HTR-8/SVneo (cell line): ENCODE results near the gene DSE.

Source experiments
- DNase-seq: peaks from one replicate; pipeline ENCODE4 v3.0.0; 2011; ENCODE audit warnings: low spot score, mixed read lengths; ENCODE audit not compliant: insufficient read length
- FAIRE-seq: peaks from 2 replicates; lab custom pipeline; 2011; peaks lifted over from hg19 to GRCh38; lab: Jason Lieb, UNC

Gene DSE

DNA sequence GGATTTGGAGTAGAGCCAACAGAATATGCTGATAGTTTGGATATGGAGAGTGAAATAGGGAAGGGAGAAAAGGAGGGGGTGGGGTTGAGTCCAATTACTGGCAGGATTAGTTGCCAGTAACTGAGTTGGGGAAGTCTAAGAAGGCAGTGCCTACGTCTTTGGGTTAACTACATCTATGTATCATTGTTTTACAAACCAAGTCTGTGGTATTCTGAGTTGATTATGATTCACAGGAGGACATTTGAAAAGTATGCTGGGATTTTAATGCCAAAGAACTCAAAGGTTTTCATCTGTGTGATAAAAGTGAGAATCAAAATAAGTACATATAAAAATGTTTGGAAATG lies 14.7 kb downstream of the DSE start:
- FAIRE-seq (no peak), DNase-seq (no peak)

DNA sequence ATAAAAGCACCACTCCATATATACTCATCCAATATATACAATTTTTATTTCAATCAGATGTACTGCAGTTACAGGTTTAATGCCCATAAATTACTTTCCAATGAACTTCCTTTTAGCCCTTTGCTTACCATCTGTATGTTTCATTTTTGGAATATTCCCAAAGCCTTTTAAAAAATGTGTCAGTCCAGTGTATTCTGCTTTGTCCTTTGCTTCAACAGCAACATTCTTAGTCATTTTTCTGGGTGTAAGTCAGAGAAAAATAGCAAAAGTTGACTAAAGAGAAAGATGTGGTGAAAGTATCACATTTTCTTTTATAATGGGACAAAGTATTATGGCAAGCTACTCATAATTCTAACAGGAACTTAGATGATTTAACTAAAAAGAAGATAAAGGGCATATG lies 15.2 kb downstream of the DSE start:
- FAIRE-seq: no peak
- no peak for DNase-seq

DNA sequence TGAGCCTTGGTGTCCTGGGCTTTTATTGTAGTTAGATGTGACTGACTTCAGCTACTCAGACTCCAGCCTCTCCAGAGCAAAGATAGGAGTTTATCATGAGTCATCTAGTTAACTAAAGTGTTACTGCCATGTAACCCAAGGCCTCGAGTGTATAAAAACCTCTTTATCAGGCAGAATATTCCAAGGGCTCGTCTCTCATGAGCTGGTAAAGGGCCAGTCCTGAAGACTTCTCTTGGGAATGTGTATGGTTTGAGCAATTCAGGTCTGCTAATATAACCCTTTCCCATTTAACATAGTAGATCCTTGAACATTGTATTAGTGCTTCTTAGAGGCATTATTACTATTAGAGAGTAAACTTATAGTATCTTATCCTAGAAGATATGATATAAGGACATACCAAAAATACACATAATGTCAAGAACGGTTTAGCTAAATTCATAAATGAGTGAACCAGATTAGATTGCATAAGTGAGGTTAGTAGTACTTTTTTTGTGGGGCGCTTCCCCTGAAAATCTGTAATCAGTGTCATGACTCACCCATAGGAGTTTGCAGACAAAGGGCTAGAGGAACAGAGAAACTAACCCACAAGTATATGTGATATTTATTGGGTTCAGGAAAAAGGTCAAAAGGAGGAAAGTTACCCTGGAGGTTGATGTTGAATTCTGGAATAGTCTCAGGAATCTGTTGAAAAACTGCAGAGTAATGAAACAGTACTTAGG lies 16.0 kb downstream of the DSE start:
- FAIRE-seq: no peak
- no peak for DNase-seq

DNA sequence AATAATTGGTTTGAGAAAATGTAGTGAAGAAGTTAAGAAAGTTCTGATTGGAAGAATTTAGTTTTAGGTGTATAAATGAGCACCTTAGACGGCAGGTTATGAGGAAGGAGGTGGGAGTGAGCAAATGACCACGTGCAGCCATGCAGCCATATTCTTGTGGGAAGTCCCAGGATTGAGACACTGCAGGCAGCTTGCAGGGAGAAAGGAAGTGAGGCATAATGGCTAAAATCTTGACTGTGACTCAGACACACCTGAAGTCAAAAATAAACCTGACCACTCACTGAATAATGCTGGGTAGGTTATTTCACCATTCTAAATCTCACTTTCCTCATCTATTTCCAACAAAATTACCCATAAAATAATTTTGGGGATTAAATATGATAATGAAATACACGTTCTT lies 16.6 kb downstream of the DSE start:
- FAIRE-seq (peak; percentile 52), DNase-seq (no peak)

DNA sequence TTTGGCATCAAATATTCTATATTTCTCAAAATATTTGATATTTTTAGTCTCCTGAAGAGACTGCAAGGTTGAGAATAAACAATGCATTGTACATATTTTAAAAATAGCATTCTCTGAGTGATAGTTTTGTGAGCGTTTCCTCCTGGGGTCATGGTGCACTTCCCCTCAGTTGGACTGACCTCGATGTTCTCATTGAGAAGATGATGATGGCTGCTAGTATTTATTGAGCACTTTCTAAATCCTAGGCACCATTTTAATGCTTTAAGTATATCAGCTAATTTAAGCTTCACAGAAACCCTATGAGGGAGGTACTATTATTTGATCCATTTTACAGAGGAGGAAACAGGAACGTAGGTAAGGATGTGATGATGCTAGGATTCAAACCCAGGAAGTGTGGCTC lies 18.2 kb downstream of the DSE start:
- no peak for DNase-seq
- FAIRE-seq: no peak

DNA sequence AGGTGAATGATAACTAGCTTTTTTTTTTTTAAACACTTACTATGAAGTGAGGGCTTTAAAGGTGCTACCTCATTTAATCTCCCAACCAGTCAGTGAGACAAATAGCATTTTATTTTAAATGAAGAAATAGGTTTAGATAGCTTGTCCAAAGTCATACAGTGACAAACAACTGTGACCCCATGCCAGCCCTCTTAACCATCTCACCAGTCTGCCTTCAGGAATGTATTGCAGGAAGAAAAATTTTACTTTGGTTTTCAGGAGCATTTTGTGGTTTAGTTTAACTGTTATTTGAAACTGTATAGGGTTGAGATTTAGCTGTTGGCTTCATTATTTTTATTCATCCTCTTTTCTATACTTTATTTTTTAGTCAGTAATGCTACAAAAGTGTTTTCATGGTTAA lies 18.6 kb downstream of the DSE start:
- FAIRE-seq (no peak), DNase-seq (no peak)

DNA sequence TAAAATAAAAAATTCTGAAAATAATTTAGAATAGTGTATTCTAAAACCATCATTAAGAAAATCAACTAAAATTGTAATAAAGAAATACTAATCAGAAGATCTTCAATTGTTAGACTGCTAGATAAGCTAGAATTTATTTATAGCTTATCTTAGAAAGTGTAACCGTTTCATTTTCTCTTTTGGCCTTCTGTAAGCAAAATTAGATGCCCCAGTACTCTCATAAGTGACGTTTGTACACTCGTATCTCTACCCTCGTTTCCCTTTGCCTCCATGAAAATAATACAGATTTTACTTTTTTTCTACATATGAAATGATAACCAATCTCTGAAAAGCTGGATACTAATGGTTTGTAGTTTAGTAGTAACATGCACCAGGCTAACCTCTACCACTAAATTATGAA lies 19.8 kb downstream of the DSE start:
- DNase-seq (no peak), FAIRE-seq (no peak)

DNA sequence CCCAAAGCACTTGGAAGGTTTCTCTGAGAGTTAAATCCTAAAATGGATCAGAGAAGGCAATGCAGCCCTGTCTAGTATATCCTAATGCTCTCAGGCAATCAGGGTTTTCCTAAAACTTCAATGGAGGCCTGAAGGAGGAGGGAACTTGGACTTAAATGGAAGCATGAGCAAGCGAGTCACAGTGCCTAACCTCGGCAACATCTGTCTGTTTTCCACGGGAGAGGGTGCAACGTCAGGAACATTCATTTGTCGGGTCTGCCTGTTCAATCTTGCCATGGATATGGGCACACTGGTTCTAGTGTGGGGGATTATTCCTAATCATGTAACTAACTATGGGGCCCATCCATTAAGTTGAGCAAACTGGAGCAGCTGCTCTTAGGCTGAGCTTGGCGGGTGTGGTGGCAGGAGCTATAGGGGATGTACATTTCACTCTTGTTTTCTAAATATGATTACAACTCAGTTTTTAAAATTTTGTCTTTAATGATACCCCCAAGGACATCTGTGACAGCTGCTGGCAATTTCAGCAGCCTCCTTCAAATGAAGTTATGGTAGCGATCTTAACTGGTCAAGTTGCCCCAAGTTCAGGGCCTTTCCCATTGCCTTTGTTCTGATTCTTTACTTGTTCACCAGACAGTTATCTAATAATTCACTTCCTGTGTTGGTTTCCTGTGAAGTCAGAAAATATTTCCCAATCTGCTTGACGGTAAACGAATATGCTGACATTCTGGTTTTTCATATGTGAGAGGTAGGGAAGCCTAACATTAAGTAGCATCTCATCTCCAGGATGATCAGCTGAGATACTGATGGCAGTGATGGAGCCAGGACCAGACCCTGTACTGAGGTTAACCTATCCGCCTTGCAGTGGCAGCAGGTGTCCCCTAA lies 21.6 kb downstream of the DSE start:
- DNase-seq: no peak
- no peak for FAIRE-seq

DNA sequence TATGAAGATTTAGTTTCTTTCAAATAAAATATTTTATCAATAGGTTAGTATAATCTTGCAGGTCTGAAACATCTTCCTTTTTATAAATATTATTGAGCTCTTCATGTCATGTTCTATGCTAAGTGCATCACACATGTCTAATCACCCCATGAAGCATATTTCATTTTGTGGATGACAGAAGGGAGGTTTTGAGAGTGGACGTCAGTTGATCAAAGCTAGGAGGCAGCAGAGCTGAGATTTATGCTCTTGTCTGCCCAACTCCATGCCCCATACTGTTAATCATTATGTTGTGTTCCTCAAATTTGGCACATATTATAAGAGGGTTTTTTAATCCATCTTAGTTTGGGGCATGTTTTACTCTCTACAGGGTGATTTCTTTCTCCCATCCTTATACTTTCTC lies 22.7 kb downstream of the DSE start:
- no peak for FAIRE-seq
- no peak for DNase-seq

DNA sequence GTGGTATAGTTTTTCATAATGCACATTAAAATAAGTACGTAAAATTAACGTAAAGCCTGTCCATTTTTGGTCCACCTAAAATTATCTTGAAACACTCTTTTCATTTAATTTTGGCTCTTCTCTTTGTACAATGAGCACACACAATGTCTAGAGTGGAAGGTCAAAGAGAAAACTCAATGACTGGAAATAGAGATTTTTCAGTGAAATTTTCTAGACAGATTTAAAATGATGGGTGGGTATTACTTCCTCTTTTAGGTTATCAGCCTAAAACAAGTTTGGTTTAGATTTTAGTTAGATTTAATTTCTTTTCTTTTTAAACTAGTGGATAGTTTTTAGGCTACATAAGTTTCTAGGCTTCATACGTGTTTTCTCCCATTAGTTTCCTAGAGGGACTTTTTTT lies 24.9 kb downstream of the DSE start:
- FAIRE-seq (no peak), DNase-seq (no peak)

DNA sequence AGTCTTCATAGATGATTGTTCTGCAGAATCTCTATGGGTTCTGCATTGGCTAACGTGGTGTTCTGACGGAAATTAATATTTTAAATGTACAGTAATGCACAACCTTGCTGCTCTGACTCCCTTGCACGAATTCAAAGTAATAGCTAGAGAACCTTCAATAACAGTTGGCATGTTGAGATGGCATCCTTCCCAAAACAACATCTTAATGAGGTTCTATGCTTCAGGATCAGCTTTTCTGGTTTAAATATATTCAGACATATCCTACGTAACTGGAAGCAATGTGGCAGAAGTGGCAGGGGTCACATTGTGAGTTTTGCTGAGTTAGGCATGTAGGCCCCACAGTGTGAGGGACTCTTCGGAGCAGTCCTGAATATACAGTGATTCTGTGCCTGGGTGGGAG lies 25.7 kb downstream of the DSE start:
- no peak for DNase-seq
- FAIRE-seq: no peak

DNA sequence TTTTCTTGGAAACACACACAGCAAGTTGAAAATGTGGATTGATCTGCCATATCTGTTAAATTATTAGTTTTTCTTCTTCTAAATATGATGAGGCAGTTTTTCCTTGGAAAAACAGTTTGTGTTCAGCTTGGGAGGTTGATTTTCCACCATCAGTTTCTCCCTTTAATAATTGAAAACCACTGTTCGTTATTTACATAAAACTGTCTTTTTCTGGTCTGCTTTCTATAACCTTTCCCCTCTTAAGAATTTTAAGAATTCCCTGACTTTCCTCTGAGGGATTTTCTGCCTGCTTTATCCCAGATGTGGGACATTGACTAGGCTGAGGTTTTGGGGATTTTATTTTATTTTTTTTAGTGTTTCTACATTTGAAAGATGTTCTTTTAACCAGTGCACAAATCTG lies 27.2 kb downstream of the DSE start:
- FAIRE-seq (no peak), DNase-seq (no peak)

DNA sequence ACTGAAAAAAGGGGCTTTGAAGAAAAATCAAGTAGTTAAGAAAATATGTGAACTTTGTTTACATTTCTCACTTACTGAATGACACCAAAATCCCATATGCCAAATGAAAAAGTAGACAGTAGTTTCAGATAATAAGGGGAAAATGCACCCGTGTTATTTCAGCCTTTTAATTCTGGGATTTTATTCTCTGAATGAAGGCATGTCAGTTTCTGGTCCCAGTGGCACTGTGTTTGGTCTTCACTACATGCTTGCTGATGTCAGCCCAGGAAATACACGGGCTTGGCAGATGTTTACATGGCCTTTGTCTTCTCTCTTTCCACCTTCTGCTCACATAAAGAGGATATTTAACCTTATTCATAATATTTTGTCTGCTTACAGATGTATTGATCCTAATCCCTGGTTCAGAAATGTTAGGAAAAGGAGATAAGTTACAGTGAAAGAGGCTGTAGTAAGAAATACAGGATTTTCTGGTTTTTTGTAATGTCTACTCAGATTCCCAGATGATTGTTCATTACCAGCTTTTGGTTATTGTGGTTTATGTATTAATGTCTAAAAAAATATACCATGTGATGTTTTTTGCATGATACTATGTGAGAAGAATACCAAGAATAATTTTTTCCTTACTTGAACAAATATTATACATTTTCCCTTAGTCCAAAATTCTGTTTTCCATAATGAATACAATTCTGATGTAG lies 27.7 kb downstream of the DSE start:
- DNase-seq: no peak
- no peak for FAIRE-seq

DNA sequence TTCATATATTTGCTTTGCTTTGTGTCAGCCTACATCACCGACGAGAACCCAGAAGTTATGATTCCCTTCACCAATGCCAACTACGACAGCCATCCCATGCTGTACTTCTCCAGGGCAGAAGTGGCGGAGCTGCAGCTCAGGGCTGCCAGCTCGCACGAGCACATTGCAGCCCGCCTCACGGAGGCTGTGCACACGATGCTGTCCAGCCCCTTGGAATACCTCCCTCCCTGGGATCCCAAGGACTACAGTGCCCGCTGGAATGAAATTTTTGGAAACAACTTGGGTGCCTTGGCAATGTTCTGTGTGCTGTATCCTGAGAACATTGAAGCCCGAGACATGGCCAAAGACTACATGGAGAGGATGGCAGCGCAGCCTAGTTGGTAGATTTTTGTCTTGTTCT lies 28.5 kb downstream of the DSE start:
- FAIRE-seq (no peak), DNase-seq (no peak)

DNA sequence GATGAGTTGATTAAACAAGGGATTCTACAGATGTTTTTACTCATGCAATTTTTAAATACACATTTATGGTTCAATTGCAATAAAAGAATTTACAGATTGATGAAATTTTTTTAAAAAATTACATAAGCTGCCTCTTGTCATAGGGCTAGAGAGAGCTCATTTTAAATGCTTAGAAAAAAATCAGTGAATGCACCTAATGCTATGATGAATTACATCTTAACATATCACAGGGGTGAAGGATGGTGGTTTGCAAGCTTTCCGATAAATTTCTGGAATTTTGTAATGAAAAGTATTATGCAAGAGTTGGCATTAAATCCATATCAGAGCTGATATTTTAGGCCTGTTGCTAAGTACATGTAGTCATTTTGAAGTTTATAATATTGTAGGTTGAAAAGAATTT lies 29.6 kb downstream of the DSE start:
- no peak for DNase-seq
- FAIRE-seq: no peak

DNA sequence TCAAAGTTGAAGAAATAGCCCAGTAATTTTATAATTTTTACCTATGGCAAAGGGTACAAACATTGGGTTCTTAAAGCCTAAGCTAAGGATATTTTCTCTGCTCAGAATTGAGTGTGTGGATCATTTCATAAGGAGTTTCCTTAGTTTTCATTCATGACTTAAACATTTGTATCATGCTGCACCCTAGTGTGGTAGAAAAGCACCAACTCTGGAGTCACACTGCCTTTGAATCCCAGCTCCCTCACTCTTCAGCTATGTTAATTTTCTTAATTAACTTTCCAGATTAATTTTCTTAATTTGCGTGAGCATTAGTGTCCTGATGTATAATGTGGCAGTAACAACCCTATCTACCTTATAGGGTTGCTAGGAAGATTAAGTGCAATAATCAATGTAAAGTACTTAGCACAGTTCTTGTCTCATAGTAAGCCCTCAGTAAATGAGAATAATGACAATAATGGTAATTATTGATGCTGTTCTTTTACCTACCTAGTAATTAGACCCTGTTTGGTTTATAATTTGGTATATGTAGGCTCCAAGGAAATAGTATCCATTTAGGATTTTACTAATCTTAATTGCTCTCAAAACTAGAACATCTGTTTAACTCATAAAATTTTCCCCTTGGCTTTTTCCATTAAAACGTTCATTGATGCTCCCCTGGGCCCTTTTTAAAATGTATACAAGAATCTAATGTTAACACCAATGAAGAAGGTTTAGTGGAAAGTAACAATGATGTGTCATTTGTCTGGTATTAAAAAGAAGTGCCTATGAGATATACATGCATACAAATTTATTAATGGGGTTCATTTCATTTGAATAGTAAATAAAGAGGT lies 31.6 kb downstream of the DSE start:
- DNase-seq: no peak
- no peak for FAIRE-seq

DNA sequence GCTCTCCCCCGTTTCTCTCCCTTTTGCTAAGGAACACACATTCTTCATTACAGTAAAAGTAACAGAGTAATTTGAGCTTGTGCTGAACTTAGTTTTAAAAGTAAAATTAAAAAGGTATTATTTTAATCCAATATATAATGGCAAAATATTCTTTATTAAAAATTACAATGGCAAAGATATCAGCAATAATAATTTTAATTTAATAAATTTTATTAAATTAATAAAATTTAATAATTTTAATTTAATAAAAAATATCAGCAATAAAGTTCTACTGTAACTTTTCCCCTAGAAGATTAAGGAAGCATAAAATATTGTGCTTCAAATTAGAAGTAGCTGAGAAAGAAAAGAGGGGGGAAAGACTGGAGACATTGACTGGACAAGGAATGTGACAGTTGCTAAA lies 32.5 kb downstream of the DSE start:
- DNase-seq (no peak), FAIRE-seq (no peak)

DNA sequence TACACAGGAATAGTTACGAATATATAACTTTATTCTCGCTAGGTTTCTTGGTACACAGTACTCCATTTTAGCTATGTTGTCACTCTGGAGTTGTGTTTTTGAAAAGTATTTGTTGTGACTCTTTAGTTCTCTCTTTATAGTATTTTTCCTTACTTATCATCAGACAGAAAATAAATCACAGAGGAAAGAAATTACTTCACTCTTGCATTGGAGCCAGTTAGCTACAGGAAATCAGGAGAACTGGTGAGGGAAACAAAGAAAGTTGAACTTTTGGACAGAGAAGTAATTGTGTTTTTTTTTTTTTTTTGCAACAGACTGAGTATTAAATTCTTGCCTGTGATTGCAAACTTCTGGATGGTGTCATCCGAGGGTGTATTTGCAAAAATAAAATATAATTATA lies 33.9 kb downstream of the DSE start:
- FAIRE-seq (no peak), DNase-seq (no peak)

DNA sequence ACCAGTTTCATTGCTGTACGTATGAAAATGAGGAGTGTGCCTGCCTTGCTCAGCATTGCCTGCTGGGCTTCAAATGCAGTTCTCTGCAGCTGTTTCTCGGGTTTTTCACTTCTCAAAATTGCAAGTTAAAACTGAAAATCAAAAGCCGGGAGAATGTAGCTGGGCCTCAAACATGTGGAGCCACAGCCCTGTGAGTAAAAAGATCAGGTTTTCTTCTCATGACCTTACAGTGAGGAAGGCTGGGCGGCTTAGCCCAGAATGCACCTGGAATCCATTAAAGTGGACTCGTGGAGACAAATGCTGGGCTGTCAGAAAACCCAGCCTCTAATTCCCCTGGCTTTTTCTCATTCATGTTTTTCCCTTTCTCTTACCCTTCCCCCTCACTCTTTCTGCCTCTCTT lies 34.4 kb downstream of the DSE start:
- DNase-seq (no peak), FAIRE-seq (no peak)

DNA sequence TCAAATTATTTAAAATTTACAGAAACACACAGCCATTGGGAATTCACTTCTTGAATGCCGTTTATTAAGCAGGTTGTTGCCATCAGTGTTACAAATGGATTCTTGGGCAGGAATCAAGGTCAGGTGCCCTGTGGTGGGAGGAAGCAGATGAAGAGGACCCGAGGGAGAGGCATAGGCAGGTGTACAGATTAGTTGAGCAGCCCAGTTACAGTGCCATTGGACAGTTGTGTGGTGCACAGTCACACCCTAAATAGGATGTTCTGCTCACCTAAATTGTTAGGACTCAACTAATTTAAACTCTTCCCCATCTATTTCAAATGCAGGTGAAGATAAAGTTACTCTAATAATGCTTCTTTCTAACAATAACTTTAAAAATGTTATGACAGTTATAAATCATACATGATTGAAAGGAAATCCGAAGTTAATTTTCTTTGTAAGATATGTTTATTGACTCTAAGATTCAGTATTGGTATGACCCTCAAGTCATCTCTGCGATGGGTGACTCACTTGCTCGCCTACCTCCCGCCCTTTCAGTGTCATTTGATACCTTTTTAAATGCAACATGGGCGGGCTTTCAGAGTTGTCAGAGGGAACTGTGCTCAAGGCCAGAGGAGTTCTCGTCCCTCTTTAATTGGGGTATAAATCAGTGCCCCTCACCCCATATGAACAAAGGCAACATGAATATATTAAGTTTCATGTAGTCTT lies 35.1 kb downstream of the DSE start:
- no peak for DNase-seq
- FAIRE-seq: no peak
